ENCODE data around the gene CSNK2A1.

GRCh38 chr20:461254-462198 is 82.1 kb downstream of the CSNK2A1 start:
- TF ChIP-seq EP300 (IDR thresholded peaks at IDR 0.05) = no peak
- TF ChIP-seq CTCF (IDR thresholded peaks at IDR 0.05) = no peak
- TF ChIP-seq POLR2AphosphoS5 (IDR thresholded peaks at IDR 0.05) = no peak
